Body of pancreas (tissue), 4 donors: ENCODE data around the gene PPP6R2.

Experiments used
- CTCF ChIP-seq, 7 experiments: fragments of 450-650 bp in 4 of 7; fragments of 200-600 bp in 3 of 7; sonication (generic) in 3 of 7; IDR thresholded peaks; one replicate each; pipeline ENCODE4 v1.5.1; 2016 to 2019; ENCODE audit warnings: antibody characterized with exemption in 7 of 7
- POLR2A ChIP-seq, 3 donors: fragments of 450-650 bp; IDR thresholded peaks; one replicate each; pipeline ENCODE4 v1.6.1; 2016; ENCODE audit warnings: antibody characterized with exemption in 3 of 3, mild to moderate bottlenecking in 2 of 3

- no peak for TF ChIP-seq CTCF (IDR thresholded peaks at IDR 0.05)
- no peak for TF ChIP-seq POLR2A (IDR thresholded peaks at IDR 0.05)
Observed at GRCh38 chr22:50488886-50489285, 145.8 kb downstream of the PPP6R2 start.
